ENCODE data around the gene MMP24OS. TPM values are rescaled to one million over a fixed set of nuclear protein-coding genes. Genes with fewer than 3 reads are reported as not detected.

MMP24OS gene
- total RNA-seq, 1 donor from 2014 or later: 43.1 TPM

DNA sequence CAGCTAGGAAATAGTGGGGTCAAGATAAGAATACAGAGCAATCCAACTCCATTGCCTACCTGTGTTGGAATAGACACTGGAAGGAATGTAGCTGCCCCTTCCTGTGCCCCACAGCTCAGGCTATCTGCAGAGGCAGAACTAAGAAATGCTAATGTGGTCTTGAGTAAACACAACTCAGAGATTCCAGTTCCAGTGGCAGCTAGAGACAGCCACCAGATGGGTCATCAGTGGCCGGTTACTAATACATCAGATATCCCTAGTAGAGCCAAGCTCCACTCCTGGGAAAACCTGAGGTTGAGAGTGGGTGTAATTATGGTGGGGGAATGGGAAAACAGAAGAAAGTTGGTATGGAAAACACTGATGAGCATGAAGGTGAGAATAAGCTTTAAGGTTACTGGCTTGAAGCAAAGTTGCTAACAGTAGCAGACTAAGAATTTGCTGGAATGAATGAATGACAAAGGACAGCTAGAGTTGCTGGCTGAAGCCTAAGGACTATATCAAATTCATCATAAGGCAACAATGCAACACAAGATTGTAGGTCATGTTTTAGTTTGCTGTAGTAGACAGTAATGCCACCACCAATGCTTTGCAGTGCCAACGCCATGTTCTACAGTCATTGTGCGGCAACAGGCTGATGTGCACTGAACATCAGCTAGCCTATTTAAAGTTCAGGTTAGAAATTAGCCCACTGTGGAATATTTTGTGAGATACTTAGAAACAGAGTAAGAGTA is 42.6 kb upstream of the MMP24OS start:
- Histone ChIP-seq H3K4me1 (no peaks in the 10 kb centered on the region), H3K27me3 (no peaks in the 10 kb centered on the region), H3K27ac (no peak overlapping the region), H3K36me3 (peaks cover 0 to 3% of the 10 kb centered on the region in 2 donors), H3K4me3 (no peak overlapping the region), H3K9me3 (no peaks in the 10 kb centered on the region)
- intact Hi-C loops (cut with DNase I): no loop called here
- TF ChIP-seq, protein P1, sequence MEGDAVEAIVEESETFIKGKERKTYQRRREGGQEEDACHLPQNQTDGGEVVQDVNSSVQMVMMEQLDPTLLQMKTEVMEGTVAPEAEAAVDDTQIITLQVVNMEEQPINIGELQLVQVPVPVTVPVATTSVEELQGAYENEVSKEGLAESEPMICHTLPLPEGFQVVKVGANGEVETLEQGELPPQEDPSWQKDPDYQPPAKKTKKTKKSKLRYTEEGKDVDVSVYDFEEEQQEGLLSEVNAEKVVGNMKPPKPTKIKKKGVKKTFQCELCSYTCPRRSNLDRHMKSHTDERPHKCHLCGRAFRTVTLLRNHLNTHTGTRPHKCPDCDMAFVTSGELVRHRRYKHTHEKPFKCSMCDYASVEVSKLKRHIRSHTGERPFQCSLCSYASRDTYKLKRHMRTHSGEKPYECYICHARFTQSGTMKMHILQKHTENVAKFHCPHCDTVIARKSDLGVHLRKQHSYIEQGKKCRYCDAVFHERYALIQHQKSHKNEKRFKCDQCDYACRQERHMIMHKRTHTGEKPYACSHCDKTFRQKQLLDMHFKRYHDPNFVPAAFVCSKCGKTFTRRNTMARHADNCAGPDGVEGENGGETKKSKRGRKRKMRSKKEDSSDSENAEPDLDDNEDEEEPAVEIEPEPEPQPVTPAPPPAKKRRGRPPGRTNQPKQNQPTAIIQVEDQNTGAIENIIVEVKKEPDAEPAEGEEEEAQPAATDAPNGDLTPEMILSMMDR (IDR thresholded peaks at IDR 0.05): no peak
- no peak for DNase-seq (ENCODE audit: low spot score in 2 of 2)

DNA sequence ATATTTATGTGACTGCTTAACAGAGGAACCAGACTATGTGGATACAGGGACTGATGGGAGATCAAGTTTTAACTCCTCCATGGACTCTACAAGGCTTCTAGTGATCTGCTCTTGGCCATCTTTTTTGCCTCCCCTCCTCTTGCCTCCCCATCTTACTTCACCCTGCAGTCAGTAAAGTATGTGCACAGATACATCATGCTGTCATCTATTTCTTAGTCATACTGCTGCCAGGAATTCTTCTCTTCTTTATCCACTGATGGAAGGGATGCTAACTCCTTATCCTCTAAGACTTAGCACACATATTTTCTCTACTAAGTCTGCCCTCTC is 41.9 kb upstream of the MMP24OS start:
- Histone ChIP-seq H3K9me3 (no peaks in the 10 kb centered on the region), H3K27me3 (no peaks in the 10 kb centered on the region), H3K4me3 (no peak overlapping the region), H3K36me3 (peaks cover 0 to 3% of the 10 kb centered on the region in 2 donors), H3K4me1 (no peaks in the 10 kb centered on the region), H3K27ac (no peak overlapping the region)
- DNase-seq (ENCODE audit: low spot score in 2 of 2): no peak
- TF ChIP-seq, protein P1 (IDR thresholded peaks at IDR 0.05): no peak
- intact Hi-C loops (cut with DNase I): no loop called here

DNA sequence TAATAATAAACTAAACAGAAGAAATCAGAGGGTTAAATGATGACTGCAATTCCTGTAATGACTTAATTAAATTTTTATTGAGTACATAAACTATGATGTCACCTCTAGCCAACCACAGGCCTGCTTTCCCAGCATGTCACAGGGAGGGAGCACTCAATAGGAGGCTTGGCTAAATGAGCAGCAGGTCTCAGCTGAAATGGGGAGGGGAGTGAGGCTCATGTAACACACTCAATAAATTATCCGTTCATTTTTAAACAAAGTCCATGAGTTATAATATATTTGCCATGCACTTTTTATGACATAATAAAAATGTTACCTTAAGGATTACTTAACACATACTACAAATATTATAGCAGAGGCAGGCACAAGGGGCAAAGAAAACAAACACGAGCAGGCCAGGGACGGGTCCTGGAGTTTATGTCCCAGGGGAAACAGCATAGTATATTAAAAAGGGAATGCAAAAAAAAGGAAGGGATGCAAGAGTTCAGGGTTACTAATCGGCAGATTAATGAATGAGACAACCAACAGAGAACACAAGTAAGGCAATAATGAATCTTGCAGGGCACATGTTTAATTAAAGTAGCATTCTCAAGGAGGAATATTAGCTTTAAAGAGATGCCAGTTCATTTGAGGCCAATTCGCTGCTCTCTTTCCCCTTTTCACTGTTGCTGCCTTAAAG is 41.4 kb upstream of the MMP24OS start:
- no peaks in the 10 kb centered on the region for H3K27me3 ChIP-seq
- DNase-seq (ENCODE audit: low spot score in 2 of 2): no peak

GRCh38 chr20:35318502-35319157 is 40.7 kb upstream of the MMP24OS start:
- Histone ChIP-seq H3K4me1 (no peaks in the 10 kb centered on the region), H3K4me3 (no peak overlapping the region), H3K27ac (no peak overlapping the region), H3K36me3 (peaks cover 0 to 3% of the 10 kb centered on the region in 2 donors), H3K27me3 (no peaks in the 10 kb centered on the region), H3K9me3 (no peaks in the 10 kb centered on the region)
- intact Hi-C loops (cut with DNase I): no loop called here
- TF ChIP-seq, protein P1 (IDR thresholded peaks at IDR 0.05): no peak
- DNase-seq (ENCODE audit: low spot score in 2 of 2): no peak

More for the DNA sequence above, 41.4 kb upstream of the MMP24OS start:
- Histone ChIP-seq H3K27ac (no peak overlapping the region), H3K36me3 (peaks cover 0 to 3% of the 10 kb centered on the region in 2 donors), H3K4me1 (no peaks in the 10 kb centered on the region), H3K4me3 (no peak overlapping the region), H3K9me3 (no peaks in the 10 kb centered on the region)
- TF ChIP-seq, protein P1 (IDR thresholded peaks at IDR 0.05): no peak
- intact Hi-C loops (cut with DNase I): no loop called here

DNA sequence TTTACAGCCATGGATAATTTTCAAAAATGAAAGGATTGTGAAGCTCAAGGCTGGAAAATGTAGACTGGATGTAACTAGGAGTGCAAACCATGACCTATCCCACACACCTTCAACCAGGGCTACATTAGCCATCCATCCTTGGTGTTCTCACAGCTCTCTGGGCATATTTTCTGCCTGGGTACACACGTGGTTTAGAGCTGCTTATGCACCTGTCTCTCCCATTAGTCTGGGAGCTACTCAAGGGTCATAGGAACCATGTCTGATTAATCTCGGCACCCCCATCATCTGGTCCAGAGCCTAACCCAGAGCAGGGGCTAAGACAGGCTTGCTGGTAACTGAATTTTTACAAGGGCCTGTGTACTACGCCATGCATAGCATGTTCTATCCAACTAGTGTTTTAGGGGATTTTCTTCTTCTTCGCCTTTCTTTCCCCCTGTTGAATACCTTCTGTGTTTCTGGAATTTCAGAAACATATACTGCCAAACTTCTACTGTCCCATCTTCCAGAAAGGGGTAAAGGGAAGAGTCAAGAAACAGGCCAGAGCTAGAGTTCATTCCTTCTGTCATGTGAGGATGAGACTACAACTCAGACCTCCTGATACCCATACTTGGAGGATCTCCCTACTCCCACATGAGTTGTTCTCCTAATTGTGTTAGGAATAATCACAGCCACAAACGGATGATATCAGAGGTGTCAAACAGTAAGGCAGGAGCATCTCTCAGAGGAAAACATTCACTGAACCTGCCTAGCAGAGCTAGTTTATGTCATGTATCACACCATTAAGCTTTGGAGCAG is 39.7 kb upstream of the MMP24OS start:
- Histone ChIP-seq H3K27me3 (no peaks in the 10 kb centered on the region), H3K4me3 (no peak overlapping the region), H3K9me3 (no peaks in the 10 kb centered on the region), H3K36me3 (peaks cover 0 to 3% of the 10 kb centered on the region in 2 donors), H3K27ac (no peak overlapping the region), H3K4me1 (no peaks in the 10 kb centered on the region)
- TF ChIP-seq, protein P1 (IDR thresholded peaks at IDR 0.05): no peak
- intact Hi-C loops (cut with DNase I): no loop called here
- DNase-seq (ENCODE audit: low spot score in 2 of 2): no peak

All from ascending aorta (tissue), 2 donors.